Measurements from ENCODE around the gene FBXL7. TPM values are rescaled to one million over a fixed set of nuclear protein-coding genes. Genes with fewer than 3 reads are reported as not detected.

The FBXL7 gene
- total and polyA plus RNA-seq, 2 donors (not counting 1 experiment from before 2014, with no cell fraction given) = 6.4 to 12.9 TPM

DNA sequence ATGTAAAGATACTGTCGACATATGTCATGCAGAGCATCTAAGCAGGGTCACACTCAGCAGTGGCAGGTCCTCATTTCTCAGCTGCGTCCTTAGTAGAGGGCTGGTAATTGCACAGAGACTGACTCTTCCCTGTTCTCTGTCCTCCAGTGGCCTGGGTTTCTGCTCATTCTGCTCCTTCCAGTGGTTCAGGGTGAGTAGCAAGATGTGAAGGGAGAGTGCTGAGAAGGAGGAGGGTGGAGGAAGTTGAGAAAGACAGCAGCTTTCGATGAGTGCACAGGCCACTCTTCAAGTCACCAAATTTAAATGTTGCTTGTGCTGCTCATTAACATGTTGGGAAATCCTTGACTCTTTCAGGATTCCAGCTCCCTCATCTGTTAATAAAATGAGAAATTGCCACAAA lies 203.9 kb downstream of the FBXL7 start:
- Histone ChIP-seq H3K27ac (ENCODE audit: insufficient read depth, low read length) (no peak overlapping the region), H3K9ac (ENCODE audit: insufficient read depth, low read length) (no peak overlapping the region), H3K36me3 (ENCODE audit: control insufficient read depth, insufficient read depth, low read length) (no peaks in the 10 kb centered on the region), H3K79me2 (ENCODE audit: control insufficient read depth, insufficient read depth, low read length) (peaks cover under 1% of the 10 kb centered on the region), H4K20me1 (ENCODE audit: control insufficient read depth, extremely low read depth, insufficient read depth, low read length) (no peaks in the 10 kb centered on the region), H3K4me2 (ENCODE audit: extremely low read depth, insufficient read depth, low read length) (no peak overlapping the region), H2AFZ (ENCODE audit: low read length) (no peak overlapping the region), H3K4me3 (replicated peaks in 1 of 4; ENCODE audit: control extremely low read depth in 1 of 4, insufficient read depth in 1 of 4, low read depth in 3 of 4, low read length in 4 of 4) (no peak overlapping the region), H3K9me3 (ENCODE audit: control insufficient read depth, insufficient read depth, low read depth, low read length) (no peaks in the 10 kb centered on the region), H3K27me3 (ENCODE audit: control insufficient read depth, insufficient read depth, low read length) (no peaks in the 10 kb centered on the region), H3K4me1 (ENCODE audit: control insufficient read depth, extremely low read depth, insufficient read depth, low read length) (no peaks in the 10 kb centered on the region)
- TF ChIP-seq EZH2 (IDR thresholded peaks at IDR 0.05; ENCODE audit: low read length, missing control alignments) (no peak), CTCF (conservative IDR thresholded peaks at IDR 0.05 in 1 of 2, IDR thresholded peaks at IDR 0.05 in 1 of 2; ENCODE audit: low read depth in 1 of 2, low read length in 2 of 2) (no peak)
- DNase-seq (ENCODE audit: low read depth in 2 of 2) = no peak

DNA sequence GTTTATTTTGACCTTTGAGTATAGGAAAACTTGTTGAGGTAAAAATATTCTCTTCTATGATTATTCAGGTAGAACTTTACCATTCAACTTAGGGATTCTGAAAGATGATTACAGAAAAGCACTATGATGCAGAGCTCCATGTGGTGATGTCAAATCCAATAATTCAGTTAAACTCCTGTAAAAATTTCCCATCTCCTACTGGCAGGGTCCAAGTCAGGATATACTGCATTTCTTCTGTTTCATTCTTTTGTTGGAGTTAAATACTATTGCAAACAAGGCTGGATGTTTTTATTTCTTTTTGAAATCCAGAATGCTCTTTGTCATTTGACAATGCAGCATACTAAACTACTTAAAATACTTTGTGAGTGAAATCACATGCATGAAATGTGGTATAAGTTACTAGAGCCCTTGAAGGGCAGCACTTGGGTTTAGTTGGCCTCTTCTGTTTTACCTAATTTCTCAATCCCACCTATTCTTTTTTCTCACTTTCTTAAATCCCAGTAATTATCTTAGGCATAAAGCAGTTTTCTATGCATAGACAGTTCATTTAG lies 204.5 kb downstream of the FBXL7 start:
- Histone ChIP-seq H3K4me2 (ENCODE audit: extremely low read depth, insufficient read depth, low read length) (no peak overlapping the region), H3K4me1 (ENCODE audit: control insufficient read depth, extremely low read depth, insufficient read depth, low read length) (no peaks in the 10 kb centered on the region), H2AFZ (ENCODE audit: low read length) (no peak overlapping the region), H3K9me3 (ENCODE audit: control insufficient read depth, insufficient read depth, low read depth, low read length) (no peaks in the 10 kb centered on the region), H3K79me2 (ENCODE audit: control insufficient read depth, insufficient read depth, low read length) (peaks cover 2% of the 10 kb centered on the region), H4K20me1 (ENCODE audit: control insufficient read depth, extremely low read depth, insufficient read depth, low read length) (no peaks in the 10 kb centered on the region), H3K4me3 (replicated peaks in 1 of 4; ENCODE audit: control extremely low read depth in 1 of 4, insufficient read depth in 1 of 4, low read depth in 3 of 4, low read length in 4 of 4) (no peak overlapping the region), H3K9ac (ENCODE audit: insufficient read depth, low read length) (no peak overlapping the region), H3K27me3 (ENCODE audit: control insufficient read depth, insufficient read depth, low read length) (no peaks in the 10 kb centered on the region), H3K27ac (ENCODE audit: insufficient read depth, low read length) (no peak overlapping the region), H3K36me3 (ENCODE audit: control insufficient read depth, insufficient read depth, low read length) (no peaks in the 10 kb centered on the region)
- no peak for TF ChIP-seq CTCF (conservative IDR thresholded peaks at IDR 0.05 in 1 of 2, IDR thresholded peaks at IDR 0.05 in 1 of 2; ENCODE audit: low read depth in 1 of 2, low read length in 2 of 2)
- no peak for TF ChIP-seq EZH2 (IDR thresholded peaks at IDR 0.05; ENCODE audit: low read length, missing control alignments)
- peak; percentile 13 to 59 for DNase-seq (ENCODE audit: low read depth in 2 of 2)

DNA sequence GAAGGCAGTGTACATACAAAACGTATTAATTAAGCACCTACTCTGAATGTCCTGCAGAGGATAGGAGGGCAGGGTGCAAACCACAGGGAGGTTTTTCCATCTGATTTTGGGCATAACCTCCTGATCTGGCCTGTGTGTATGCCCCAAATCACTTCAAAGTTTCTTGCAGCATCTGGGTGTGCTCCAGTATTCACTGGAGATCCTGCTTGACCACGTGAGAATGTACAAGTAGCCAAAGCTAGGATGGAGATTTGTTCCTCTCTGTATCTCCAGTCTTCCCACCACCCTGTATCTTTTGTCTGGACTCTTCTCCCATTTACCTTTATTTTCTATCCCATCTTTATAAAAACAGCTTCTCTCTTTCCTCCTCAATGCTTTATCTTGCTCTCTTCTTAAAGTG lies 207.7 kb downstream of the FBXL7 start:
- H3K36me3 ChIP-seq (ENCODE audit: control insufficient read depth, insufficient read depth, low read length) = no peaks in the 10 kb centered on the region
- no peaks in the 10 kb centered on the region for H3K4me1 ChIP-seq (ENCODE audit: control insufficient read depth, extremely low read depth, insufficient read depth, low read length)
- no peaks in the 10 kb centered on the region for H3K27me3 ChIP-seq (ENCODE audit: control insufficient read depth, insufficient read depth, low read length)
- no peak for TF ChIP-seq CTCF (conservative IDR thresholded peaks at IDR 0.05 in 1 of 2, IDR thresholded peaks at IDR 0.05 in 1 of 2; ENCODE audit: low read depth in 1 of 2, low read length in 2 of 2)
- no peak for TF ChIP-seq EZH2 (IDR thresholded peaks at IDR 0.05; ENCODE audit: low read length, missing control alignments)
- no peak for DNase-seq (ENCODE audit: low read depth in 2 of 2)
- H3K9ac ChIP-seq (ENCODE audit: insufficient read depth, low read length) = no peak overlapping the region
- no peak overlapping the region for H3K4me2 ChIP-seq (ENCODE audit: extremely low read depth, insufficient read depth, low read length)
- H2AFZ ChIP-seq (ENCODE audit: low read length) = no peak overlapping the region
- no peak overlapping the region for H3K27ac ChIP-seq (ENCODE audit: insufficient read depth, low read length)
- H4K20me1 ChIP-seq (ENCODE audit: control insufficient read depth, extremely low read depth, insufficient read depth, low read length) = no peaks in the 10 kb centered on the region
- H3K79me2 ChIP-seq (ENCODE audit: control insufficient read depth, insufficient read depth, low read length) = peaks cover 2% of the 10 kb centered on the region
- H3K4me3 ChIP-seq (replicated peaks in 1 of 4; ENCODE audit: control extremely low read depth in 1 of 4, insufficient read depth in 1 of 4, low read depth in 3 of 4, low read length in 4 of 4) = no peak overlapping the region
- no peaks in the 10 kb centered on the region for H3K9me3 ChIP-seq (ENCODE audit: control insufficient read depth, insufficient read depth, low read depth, low read length)

All from fibroblast of lung (primary cell).